ENCODE measurements around the gene NCOA7.

DNA sequence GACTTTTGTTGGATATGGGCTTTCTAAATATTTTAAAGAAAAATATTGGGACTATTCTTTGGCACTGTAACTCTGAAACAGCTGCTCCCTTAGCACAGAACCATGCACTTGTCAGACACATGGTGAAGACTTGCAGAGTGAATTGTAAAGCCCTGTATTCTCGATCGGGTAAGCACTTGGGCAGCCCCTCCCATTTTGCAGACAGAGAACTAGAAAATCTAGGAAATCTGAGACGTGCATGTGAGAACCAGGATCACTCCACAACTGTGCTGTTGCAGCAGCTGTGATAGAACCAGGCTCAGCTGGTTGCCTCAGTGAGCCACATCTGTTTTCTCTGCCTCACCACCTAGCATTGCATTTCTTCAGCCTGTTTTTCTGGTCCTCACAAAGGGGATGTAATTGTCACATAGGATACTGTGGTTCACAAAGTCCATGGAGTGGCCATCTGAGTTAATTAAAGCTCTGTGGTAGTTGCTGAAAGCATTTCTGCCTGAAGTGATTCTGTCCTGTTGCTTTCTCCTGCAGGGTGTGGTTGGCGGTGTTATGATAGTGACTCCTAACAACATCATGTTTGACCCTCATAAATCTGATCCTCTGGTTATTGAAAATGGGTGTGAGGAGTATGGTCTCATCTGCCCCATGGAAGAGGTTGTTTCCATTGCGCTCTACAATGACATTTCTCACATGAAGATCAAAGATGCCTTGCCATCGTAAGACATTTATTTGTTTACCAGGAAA, 94.0 kb downstream of the NCOA7 start:
- TF ChIP-seq, protein P1, sequence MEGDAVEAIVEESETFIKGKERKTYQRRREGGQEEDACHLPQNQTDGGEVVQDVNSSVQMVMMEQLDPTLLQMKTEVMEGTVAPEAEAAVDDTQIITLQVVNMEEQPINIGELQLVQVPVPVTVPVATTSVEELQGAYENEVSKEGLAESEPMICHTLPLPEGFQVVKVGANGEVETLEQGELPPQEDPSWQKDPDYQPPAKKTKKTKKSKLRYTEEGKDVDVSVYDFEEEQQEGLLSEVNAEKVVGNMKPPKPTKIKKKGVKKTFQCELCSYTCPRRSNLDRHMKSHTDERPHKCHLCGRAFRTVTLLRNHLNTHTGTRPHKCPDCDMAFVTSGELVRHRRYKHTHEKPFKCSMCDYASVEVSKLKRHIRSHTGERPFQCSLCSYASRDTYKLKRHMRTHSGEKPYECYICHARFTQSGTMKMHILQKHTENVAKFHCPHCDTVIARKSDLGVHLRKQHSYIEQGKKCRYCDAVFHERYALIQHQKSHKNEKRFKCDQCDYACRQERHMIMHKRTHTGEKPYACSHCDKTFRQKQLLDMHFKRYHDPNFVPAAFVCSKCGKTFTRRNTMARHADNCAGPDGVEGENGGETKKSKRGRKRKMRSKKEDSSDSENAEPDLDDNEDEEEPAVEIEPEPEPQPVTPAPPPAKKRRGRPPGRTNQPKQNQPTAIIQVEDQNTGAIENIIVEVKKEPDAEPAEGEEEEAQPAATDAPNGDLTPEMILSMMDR (IDR thresholded peaks at IDR 0.05; ENCODE audit: low read depth, low read length, missing input control): no peak
- TF ChIP-seq TAF1 (conservative IDR thresholded peaks at IDR 0.05) (no peak), RAD21 (IDR thresholded peaks at IDR 0.05) (no peak), SP1 (IDR thresholded peaks at IDR 0.05) (no peak), HNF4G (IDR thresholded peaks at IDR 0.05) (no peak)
- TF ChIP-seq, protein P2, sequence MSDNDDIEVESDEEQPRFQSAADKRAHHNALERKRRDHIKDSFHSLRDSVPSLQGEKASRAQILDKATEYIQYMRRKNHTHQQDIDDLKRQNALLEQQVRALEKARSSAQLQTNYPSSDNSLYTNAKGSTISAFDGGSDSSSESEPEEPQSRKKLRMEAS (IDR thresholded peaks at IDR 0.05): no peak

Measured in liver (tissue), 3 donors.